Measurements from ENCODE around the gene ACO1.

Gene ACO1

DNA sequence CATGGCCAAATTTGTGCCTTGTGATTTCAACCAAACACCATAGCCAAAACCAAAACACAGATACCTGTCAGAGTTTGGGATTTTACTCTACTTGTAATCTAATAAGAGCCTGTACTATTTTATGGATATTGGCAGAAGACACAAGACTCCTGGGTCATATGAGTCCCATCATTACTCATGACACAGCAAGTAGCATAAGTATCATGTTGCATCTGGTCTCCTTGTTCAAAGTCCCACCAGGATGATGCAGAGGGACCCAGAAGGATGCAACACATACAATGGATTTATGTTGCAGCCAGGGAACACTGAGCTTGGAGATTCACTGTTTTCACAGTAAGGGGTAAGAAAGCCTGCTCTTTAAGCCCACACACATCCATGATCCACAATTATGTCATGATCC lies 13.2 kb upstream of the ACO1 start:
- TF ChIP-seq CTCF (IDR thresholded peaks at IDR 0.05; ENCODE audit: extremely low read depth, missing control alignments) = no peak
- DNase-seq (ENCODE audit: low spot score) = no peak

GRCh38 chr9:32371679-32372078 lies 12.8 kb upstream of the ACO1 start:
- no peak for DNase-seq (ENCODE audit: low spot score)

GRCh38 chr9:32376285-32376684 lies 8.2 kb upstream of the ACO1 start:
- no peak for TF ChIP-seq CTCF (IDR thresholded peaks at IDR 0.05; ENCODE audit: extremely low read depth, missing control alignments)
- DNase-seq (ENCODE audit: low spot score) = no peak

More at GRCh38 chr9:32371679-32372078, 12.8 kb upstream of the ACO1 start:
- no peak for TF ChIP-seq CTCF (IDR thresholded peaks at IDR 0.05; ENCODE audit: extremely low read depth, missing control alignments)

GRCh38 chr9:32378496-32378895 lies 5.9 kb upstream of the ACO1 start:
- peak; percentile 66 for DNase-seq (ENCODE audit: low spot score)

DNA sequence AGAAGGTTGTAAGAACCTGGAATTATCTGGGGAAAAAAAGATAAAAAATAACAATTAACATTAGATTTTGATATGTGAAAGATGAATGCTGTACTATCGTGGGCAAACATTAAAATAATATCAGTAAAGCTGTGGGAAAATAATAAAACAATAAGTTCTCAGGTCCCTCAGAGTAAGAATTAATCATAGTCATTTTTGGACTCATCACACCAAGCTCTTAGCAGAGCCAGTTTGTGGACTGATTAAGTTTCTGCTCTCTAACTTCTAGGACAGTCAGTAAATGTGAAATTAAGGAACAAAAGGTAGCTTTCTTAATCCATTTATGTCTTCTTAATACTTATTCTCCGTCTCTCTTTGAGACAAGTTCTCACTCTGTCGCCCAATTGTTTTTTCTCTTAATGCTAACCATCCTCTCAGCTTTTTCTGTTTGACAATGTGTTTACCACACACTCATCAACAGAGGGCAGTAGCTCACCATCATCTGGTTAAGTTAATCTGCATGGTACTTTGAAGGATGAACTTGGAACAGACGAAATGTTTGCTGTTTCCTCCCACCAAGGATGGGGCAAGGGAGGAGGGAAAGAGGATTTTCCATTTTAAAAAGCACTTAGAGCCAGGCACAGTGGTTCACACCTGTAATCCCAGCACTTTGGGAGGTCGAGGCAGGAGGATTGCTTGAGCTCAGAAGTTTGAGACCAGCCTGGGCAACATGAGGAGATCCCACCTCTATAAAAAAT lies 5.3 kb upstream of the ACO1 start:
- peak; percentile 78 for DNase-seq (ENCODE audit: low spot score)
- peak; percentile 65 for TF ChIP-seq CTCF (IDR thresholded peaks at IDR 0.05; ENCODE audit: extremely low read depth, missing control alignments)

More at GRCh38 chr9:32378496-32378895, 5.9 kb upstream of the ACO1 start:
- TF ChIP-seq CTCF (IDR thresholded peaks at IDR 0.05; ENCODE audit: extremely low read depth, missing control alignments) = peak; percentile 78

DNA sequence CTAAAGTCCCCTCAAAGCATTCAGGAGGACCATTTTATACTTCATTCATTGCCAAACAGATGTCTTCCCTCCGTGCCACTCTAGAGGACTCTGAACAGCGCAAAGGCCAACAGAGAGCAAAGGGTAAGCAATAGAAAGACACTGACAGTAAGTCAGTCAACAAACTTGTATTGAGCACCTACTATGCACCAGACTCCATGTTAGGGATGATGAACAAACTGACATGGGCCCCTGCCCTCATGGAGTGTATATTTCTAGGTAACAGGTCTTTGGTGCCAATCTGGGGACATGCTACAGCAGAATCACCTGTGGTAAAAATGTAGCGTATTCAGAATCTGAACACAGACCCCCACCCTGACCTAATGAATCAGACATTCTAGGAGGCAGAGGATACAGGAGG lies 3.5 kb upstream of the ACO1 start:
- DNase-seq (ENCODE audit: low spot score) = no peak
- TF ChIP-seq CTCF (IDR thresholded peaks at IDR 0.05; ENCODE audit: extremely low read depth, missing control alignments) = no peak

GRCh38 chr9:32382565-32383320 lies 1.7 kb upstream of the ACO1 start:
- no peak for TF ChIP-seq CTCF (IDR thresholded peaks at IDR 0.05; ENCODE audit: extremely low read depth, missing control alignments)
- no peak for DNase-seq (ENCODE audit: low spot score)
